CD4-positive, alpha-beta T cell (primary cell): ENCODE results near the gene ADAM22. TPM values are rescaled to one million over a fixed set of nuclear protein-coding genes. Genes with fewer than 3 reads are reported as not detected.

Experiments used
- ATAC-seq: fragments of 200-7000 bp; cut with Tn5 transposase; one replicate; pipeline ENCODE4 v1.10.0; 2022; ENCODE audit warnings: mild to moderate bottlenecking; ENCODE audit not compliant: poor library complexity
- CTCF ChIA-PET: fragments of 350-600 bp; sonication (Branson Sonifier 250); formaldehyde crosslinking; loops from one replicate; lab custom pipeline; 2021; ENCODE audit warnings: antibody characterized with exemption, inconsistent platforms; lab: Charles Lee
- POLR2A ChIA-PET: fragments of 350-600 bp; sonication (Branson Sonifier 250); formaldehyde crosslinking; loops from one replicate; lab custom pipeline; 2021; ENCODE audit warnings: antibody characterized with exemption, inconsistent platforms; lab: Charles Lee
- DNase-seq, 14 experiments: peaks; one replicate each; pipeline ENCODE4 v3.0.0-alpha.2; 2013 to 2020; ENCODE audit warnings: mixed read lengths in 2 of 14
- H3K27ac ChIP-seq, 2 donors: one replicate each; pipeline versions ENCODE4 v1.5.1 to v1.7.0; 2013; ENCODE audit warnings: low read length in 2 of 2, low read depth in 1 of 2, mild to moderate bottlenecking in 1 of 2
- H3K27me3 ChIP-seq, 2 experiments: 1 replicate in 1 of 2; 2 replicates in 1 of 2; pipeline versions ENCODE4 v1.6.1 to v1.7.0; 2013; ENCODE audit warnings: low read length in 2 of 2, control low read depth in 1 of 2, mild to moderate bottlenecking in 1 of 2, moderate library complexity in 1 of 2; ENCODE audit not compliant: insufficient read depth in 2 of 2, control insufficient read depth in 1 of 2
- H3K36me3 ChIP-seq: one replicate; pipeline ENCODE4 v1.6.1; 2013; ENCODE audit warnings: low read length, control low read depth; ENCODE audit not compliant: insufficient read depth
- H3K4me1 ChIP-seq: one replicate; pipeline ENCODE4 v1.6.1; 2013; ENCODE audit warnings: low read length, control low read depth; ENCODE audit not compliant: insufficient read depth
- H3K4me3 ChIP-seq: one replicate; pipeline ENCODE4 v1.5.1; 2013; ENCODE audit warnings: mild to moderate bottlenecking, low read length, moderate library complexity
- H3K9me3 ChIP-seq, 2 experiments: 1 replicate in 1 of 2; 2 replicates in 1 of 2; pipeline versions ENCODE4 v1.6.1 to v1.7.0; 2013; ENCODE audit warnings: low read length in 2 of 2, mild to moderate bottlenecking in 2 of 2, control low read depth in 1 of 2, moderate library complexity in 1 of 2; ENCODE audit not compliant: control insufficient read depth in 1 of 2, insufficient read depth in 1 of 2
- H3K27ac Mint-ChIP-seq: one replicate; pipeline ENCODE4 v1.8.0; 2020; ENCODE audit warnings: mixed read lengths
- H3K27me3 Mint-ChIP-seq: one replicate; pipeline ENCODE4 v1.8.0; 2021; ENCODE audit warnings: mixed read lengths
- H3K36me3 Mint-ChIP-seq: one replicate; pipeline ENCODE4 v1.8.0; 2021; ENCODE audit warnings: low read depth, mixed read lengths
- H3K4me1 Mint-ChIP-seq: one replicate; pipeline ENCODE4 v1.8.0; 2021; ENCODE audit warnings: low read depth, mixed read lengths
- H3K4me3 Mint-ChIP-seq: one replicate; pipeline ENCODE4 v1.8.0; 2020; ENCODE audit warnings: mild to moderate bottlenecking, mixed read lengths
- H3K9me3 Mint-ChIP-seq: one replicate; pipeline ENCODE4 v1.8.0; 2020; ENCODE audit warnings: mixed read lengths
- intact Hi-C, 2 experiments: fragments of 100-400 bp; cut with DNase I in 1 of 2; cut with micrococcal nuclease in 1 of 2; formaldehyde crosslinking; loops; one replicate each; pipeline versions ENCODE4 v1.15.1 to v1.9.0; 2023 to 2025; cut with DNase I, micrococcal nuclease
- total RNA-seq, 174 experiments: library from RNA in 2 of 174; stranded (reverse) in 2 of 174; gene quantifications; one replicate each; pipeline ENCODE4 v1.2.3 and lab custom pipeline; 2021 to 2026
- TF ChIP-seq, protein P1 (sequence below): fragments of 200-600 bp; IDR thresholded peaks from one replicate; pipeline ENCODE4 v1.8.0; 2022; ENCODE audit warnings: antibody characterized with exemption, mild to moderate bottlenecking

Gene ADAM22
- total RNA-seq, 2 experiments from 2014 or later = 0.60 to 0.64 TPM

DNA sequence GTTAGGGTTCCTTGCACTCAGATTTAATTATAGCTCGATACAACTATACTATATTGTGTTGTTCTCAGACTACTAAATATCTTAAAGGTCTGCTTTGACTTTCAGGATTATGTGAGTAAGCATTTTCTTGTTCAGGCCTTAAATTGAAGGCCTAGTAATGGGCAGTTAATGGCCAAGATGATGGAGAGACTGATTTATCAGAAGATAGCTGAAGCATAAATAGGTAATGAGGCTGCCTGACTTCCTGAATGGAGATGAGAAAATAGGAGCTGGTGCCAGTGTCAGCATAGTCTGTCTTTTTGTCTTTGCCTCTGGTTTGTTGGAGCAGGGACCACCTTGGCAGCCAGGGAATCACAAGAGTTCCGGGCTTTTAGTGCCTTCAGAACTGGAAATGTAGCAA, 32.2 kb downstream of the ADAM22 start:
- H3K36me3 Mint-ChIP-seq = no peaks in the 10 kb centered on the region
- Histone ChIP-seq H3K27me3 (no peaks in the 10 kb centered on the region), H3K9me3 (no peaks in the 10 kb centered on the region), H3K36me3 (no peaks in the 10 kb centered on the region), H3K4me3 (no peak overlapping the region), H3K27ac (no peak overlapping the region), H3K4me1 (no peaks in the 10 kb centered on the region)
- POLR2A ChIA-PET = no interaction called here
- CTCF ChIA-PET = no interaction called here
- TF ChIP-seq, protein P1, sequence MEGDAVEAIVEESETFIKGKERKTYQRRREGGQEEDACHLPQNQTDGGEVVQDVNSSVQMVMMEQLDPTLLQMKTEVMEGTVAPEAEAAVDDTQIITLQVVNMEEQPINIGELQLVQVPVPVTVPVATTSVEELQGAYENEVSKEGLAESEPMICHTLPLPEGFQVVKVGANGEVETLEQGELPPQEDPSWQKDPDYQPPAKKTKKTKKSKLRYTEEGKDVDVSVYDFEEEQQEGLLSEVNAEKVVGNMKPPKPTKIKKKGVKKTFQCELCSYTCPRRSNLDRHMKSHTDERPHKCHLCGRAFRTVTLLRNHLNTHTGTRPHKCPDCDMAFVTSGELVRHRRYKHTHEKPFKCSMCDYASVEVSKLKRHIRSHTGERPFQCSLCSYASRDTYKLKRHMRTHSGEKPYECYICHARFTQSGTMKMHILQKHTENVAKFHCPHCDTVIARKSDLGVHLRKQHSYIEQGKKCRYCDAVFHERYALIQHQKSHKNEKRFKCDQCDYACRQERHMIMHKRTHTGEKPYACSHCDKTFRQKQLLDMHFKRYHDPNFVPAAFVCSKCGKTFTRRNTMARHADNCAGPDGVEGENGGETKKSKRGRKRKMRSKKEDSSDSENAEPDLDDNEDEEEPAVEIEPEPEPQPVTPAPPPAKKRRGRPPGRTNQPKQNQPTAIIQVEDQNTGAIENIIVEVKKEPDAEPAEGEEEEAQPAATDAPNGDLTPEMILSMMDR = no peak
- no peaks in the 10 kb centered on the region for H3K4me1 Mint-ChIP-seq
- no peak overlapping the region for H3K4me3 Mint-ChIP-seq
- no peaks in the 10 kb centered on the region for H3K9me3 Mint-ChIP-seq
- DNase-seq = no peak
- intact Hi-C loops = no loop called here
- no peak for ATAC-seq
- no peak overlapping the region for H3K27ac Mint-ChIP-seq
- no peaks in the 10 kb centered on the region for H3K27me3 Mint-ChIP-seq

DNA sequence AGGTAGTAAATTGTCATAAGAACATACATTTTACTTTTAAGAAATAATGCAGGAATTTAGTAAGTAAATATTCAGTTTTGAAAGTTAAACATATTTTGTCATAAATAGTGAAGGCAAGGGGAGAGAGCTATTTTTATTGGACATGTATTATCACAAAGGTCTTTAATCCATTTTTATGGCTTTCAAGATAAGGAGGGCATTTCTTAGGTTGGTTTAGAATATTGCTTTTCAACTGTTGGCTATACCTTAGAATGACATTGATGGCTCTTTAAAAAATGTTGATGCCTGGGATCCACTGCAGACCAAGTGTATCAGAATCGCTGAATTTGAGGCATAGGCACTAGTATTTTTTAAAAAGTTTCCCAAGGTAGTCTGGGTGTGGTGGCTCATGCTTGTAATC, 34.0 kb downstream of the ADAM22 start:
- H3K27me3 ChIP-seq = no peaks in the 10 kb centered on the region
- no peaks in the 10 kb centered on the region for H3K9me3 ChIP-seq
- ATAC-seq (no peak), DNase-seq (no peak)
- no peak overlapping the region for H3K4me3 Mint-ChIP-seq
- H3K27ac ChIP-seq = no peak overlapping the region
- H3K36me3 Mint-ChIP-seq = no peaks in the 10 kb centered on the region
- no peaks in the 10 kb centered on the region for H3K36me3 ChIP-seq
- no peak overlapping the region for H3K4me3 ChIP-seq
- ChIA-PET POLR2A (no interaction called here), CTCF (no interaction called here)
- H3K4me1 ChIP-seq = no peaks in the 10 kb centered on the region
- intact Hi-C loops = no loop called here
- no peak overlapping the region for H3K27ac Mint-ChIP-seq
- TF ChIP-seq, protein P1 = no peak
- no peaks in the 10 kb centered on the region for H3K9me3 Mint-ChIP-seq
- no peaks in the 10 kb centered on the region for H3K4me1 Mint-ChIP-seq
- no peaks in the 10 kb centered on the region for H3K27me3 Mint-ChIP-seq

DNA sequence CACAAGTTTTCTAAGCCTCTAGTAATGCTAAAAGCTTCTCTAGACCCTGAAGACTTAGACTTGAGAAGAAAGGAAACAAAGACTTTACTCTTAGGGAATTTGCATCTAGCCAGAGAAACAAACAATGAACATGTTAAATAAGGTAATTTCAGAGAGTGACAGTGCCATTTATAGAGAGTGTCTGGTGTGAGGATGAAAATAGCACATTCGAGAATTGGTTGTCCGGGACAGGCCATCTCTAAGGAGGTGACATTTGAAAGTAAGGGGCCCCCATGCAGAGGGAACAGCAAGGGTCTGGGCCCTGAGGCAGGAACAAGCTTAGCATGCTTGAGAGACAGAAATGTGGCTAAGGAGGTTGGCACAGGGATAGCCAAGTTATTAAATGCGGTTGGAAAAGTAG, 48.1 kb downstream of the ADAM22 start:
- ATAC-seq (no peak), DNase-seq (no peak)
- no peaks in the 10 kb centered on the region for H3K36me3 ChIP-seq
- H3K4me1 Mint-ChIP-seq = no peaks in the 10 kb centered on the region
- TF ChIP-seq, protein P1 = no peak
- H3K27ac Mint-ChIP-seq = no peak overlapping the region
- H3K27me3 ChIP-seq = no peaks in the 10 kb centered on the region
- H3K9me3 Mint-ChIP-seq = no peaks in the 10 kb centered on the region
- H3K27me3 Mint-ChIP-seq = no peaks in the 10 kb centered on the region
- intact Hi-C loops = no loop called here
- no peaks in the 10 kb centered on the region for H3K4me1 ChIP-seq
- H3K36me3 Mint-ChIP-seq = no peaks in the 10 kb centered on the region
- CTCF ChIA-PET = no interaction called here
- H3K4me3 Mint-ChIP-seq = no peak overlapping the region
- POLR2A ChIA-PET = no interaction called here
- no peak overlapping the region for H3K27ac ChIP-seq
- H3K4me3 ChIP-seq = no peak overlapping the region
- no peaks in the 10 kb centered on the region for H3K9me3 ChIP-seq
